Measurements from ENCODE around the gene CYP24A1. TPM values are rescaled to one million over a fixed set of nuclear protein-coding genes. Genes with fewer than 3 reads are reported as not detected.

Gene CYP24A1
- total and polyA plus RNA-seq, 4 experiments from 2014 or later = 0.59 to 3.7 (median 2.0) TPM

DNA sequence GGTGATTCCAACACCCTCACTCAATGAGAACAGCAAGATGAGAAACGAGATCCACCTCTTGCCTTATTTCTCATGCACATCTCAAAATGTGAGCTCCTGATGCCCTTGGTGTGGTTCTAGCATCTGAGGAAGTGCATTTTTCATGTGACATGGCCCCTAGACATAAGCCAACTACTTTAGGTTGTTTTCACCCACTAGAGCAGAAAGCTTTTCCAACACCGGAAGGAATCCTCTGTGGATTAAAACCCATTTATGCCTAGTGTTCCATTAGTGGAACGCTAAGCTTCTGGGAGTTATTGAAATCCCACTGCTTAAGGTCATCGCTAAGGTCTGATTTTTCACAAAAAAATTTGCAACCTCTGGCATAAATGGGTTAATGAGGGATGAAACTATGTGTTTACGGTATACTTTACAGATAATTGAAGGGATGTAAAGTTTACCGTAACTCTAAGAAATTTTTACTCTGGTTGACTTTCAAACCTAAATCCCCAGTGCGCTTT is 24.0 kb downstream of the CYP24A1 start:
- CTCF ChIA-PET (ENCODE audit: partially characterized antibody) = no interaction called here
- Histone ChIP-seq H3K36me3 (ENCODE audit: insufficient read depth, low read length) (no peaks in the 10 kb centered on the region), H3K4me3 (ENCODE audit: low read length in 2 of 2) (no peak overlapping the region), H3K27ac (ENCODE audit: low read depth, low read length) (no peak overlapping the region), H3K9me3 (ENCODE audit: control insufficient read depth in 1 of 2, low read length in 2 of 2) (no peaks in the 10 kb centered on the region), H3K27me3 (ENCODE audit: insufficient read depth, low read length) (no peaks in the 10 kb centered on the region), H3K4me1 (ENCODE audit: insufficient read depth, low read length) (no peaks in the 10 kb centered on the region)
- Mint-ChIP-seq H3K4me3 (no peak overlapping the region), H3K27me3 (peaks cover 6 to 17% of the 10 kb centered on the region in 2 donors), H3K27ac (no peak overlapping the region), H3K9me3 (peaks cover 0 to 2% (median 0%) of the 10 kb centered on the region in 8 donors), H3K4me1 (peaks cover 0 to 1% (median 0%) of the 10 kb centered on the region in 4 donors), H3K36me3 (no peaks in the 10 kb centered on the region)
- no peak for DNase-seq
- POLR2A ChIA-PET (ENCODE audit: partially characterized antibody) = no interaction called here
- intact Hi-C loops (cut with micrococcal nuclease) = no loop called here

DNA sequence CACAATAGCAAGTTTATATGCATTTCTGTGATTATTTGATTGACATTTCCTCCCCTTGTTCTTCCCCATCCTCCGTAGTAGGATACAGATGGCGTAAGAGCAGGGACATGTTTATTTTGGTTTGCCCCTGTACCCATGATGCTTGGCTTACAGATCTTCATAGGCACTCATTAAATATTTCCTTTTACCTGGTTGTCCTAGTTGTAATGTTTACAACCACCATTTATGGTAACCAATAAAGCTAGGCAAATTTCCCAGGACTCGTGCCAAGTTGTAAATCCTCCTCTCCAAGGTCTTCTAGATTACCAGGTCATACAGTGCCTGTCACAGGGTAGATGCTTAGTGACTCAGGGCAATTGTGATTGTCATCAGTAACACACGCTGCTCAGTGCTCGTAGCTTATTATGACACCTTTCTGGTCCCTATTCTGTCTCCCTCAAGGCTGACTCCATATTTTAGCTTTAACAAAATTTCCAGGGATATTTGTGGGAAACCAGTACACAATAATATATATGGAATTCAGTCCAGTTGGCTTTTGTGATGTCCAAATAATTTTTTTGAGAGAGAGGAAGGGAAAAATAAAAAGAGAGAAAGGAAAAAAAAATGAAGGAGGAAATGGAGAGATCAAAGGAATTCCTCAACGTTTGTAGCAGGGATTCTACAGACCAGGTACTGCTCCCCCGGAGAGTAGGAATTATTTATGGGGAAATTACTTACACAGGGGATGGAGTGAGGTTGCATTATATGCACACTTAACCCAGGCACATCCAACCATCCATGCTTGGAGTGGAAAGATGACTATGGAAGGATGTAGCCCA is 24.6 kb downstream of the CYP24A1 start:
- Mint-ChIP-seq H3K9me3 (peaks cover 0 to 2% (median 0%) of the 10 kb centered on the region in 8 donors), H3K4me1 (peaks cover 0 to 1% (median 0%) of the 10 kb centered on the region in 4 donors), H3K27ac (no peak overlapping the region), H3K36me3 (no peaks in the 10 kb centered on the region), H3K27me3 (peaks cover 6 to 17% of the 10 kb centered on the region in 2 donors), H3K4me3 (no peak overlapping the region)
- intact Hi-C loops (cut with micrococcal nuclease) = no loop called here
- CTCF ChIA-PET (ENCODE audit: partially characterized antibody) = no interaction called here
- POLR2A ChIA-PET (ENCODE audit: partially characterized antibody) = interaction anchor here (0.5 kb wide), 1 partner anchor 1068 kb away, joined by 3 read pairs; no protein-coding TSS in a partner anchor
- H3K4me3 ChIP-seq (ENCODE audit: low read length in 2 of 2) = no peak overlapping the region
- no peaks in the 10 kb centered on the region for H3K9me3 ChIP-seq (ENCODE audit: control insufficient read depth in 1 of 2, low read length in 2 of 2)
- H3K4me1 ChIP-seq (ENCODE audit: insufficient read depth, low read length) = no peaks in the 10 kb centered on the region
- no peak for DNase-seq
- H3K36me3 ChIP-seq (ENCODE audit: insufficient read depth, low read length) = no peaks in the 10 kb centered on the region
- H3K27ac ChIP-seq (ENCODE audit: low read depth, low read length) = no peak overlapping the region
- H3K27me3 ChIP-seq (ENCODE audit: insufficient read depth, low read length) = no peaks in the 10 kb centered on the region

DNA sequence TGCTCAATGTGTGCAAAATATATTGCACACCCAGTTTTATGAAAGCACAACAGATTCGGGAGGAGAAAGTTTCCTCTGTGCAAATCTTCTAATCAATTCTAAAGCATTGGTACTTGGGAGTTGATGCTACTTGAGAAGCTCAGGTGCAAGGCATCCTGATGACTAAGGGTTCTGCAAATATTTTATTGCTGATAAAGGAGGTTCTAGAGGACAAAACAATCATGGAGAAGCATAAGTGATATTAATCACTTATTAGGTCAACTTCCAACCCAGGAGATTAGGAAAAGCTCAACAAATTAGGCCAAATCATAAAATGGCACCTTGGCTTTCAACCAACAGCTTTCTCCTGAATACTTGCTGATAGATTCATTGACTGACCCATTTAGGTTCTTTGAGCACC is 27.1 kb downstream of the CYP24A1 start:
- Histone ChIP-seq H3K4me1 (ENCODE audit: insufficient read depth, low read length) (no peaks in the 10 kb centered on the region), H3K4me3 (ENCODE audit: low read length in 2 of 2) (no peak overlapping the region), H3K27me3 (ENCODE audit: insufficient read depth, low read length) (no peaks in the 10 kb centered on the region), H3K9me3 (ENCODE audit: control insufficient read depth in 1 of 2, low read length in 2 of 2) (no peaks in the 10 kb centered on the region), H3K36me3 (ENCODE audit: insufficient read depth, low read length) (no peaks in the 10 kb centered on the region), H3K27ac (ENCODE audit: low read depth, low read length) (no peak overlapping the region)
- intact Hi-C loops (cut with micrococcal nuclease) = no loop called here
- CTCF ChIA-PET (ENCODE audit: partially characterized antibody) = interaction anchor here (1.0 kb wide), 1 partner anchor 9 kb away, joined by 3 read pairs; no protein-coding TSS in a partner anchor
- H3K4me1 Mint-ChIP-seq = peaks cover 0 to 1% (median 0%) of the 10 kb centered on the region in 4 donors
- H3K4me3 Mint-ChIP-seq = no peak overlapping the region
- peaks cover 0 to 1% (median 0%) of the 10 kb centered on the region in 8 donors for H3K9me3 Mint-ChIP-seq
- POLR2A ChIA-PET (ENCODE audit: partially characterized antibody) = no interaction called here
- H3K27ac Mint-ChIP-seq = no peak overlapping the region
- no peak for DNase-seq
- H3K36me3 Mint-ChIP-seq = no peaks in the 10 kb centered on the region
- H3K27me3 Mint-ChIP-seq = peaks cover 2 to 15% of the 10 kb centered on the region in 2 donors

DNA sequence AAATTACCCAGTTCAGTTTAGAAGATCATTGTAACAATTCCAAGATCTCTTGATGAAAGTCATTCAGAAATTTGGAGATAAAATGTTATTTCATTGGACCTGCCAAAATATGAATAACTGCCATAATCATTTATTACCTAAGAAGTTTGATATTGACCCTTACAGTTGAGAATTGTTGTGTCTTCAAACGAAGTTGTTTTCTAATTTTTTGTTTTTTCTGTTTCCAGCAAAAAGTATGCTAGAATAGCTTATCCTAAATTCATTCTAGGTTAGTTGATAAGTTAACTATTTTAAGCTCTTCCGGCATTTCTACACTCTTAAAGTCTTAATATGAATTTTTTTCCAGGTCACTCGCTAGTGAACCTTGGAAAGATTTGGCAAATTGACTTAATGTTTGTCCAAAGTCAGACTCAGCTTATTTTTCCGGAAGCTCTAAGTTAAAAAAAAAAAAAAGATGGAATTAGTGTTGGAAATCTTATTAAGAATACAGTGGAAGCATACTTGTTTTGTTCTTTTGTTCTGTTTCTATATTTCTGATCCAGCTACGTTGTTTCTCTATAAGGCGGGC is 28.9 kb downstream of the CYP24A1 start:
- POLR2A ChIA-PET (ENCODE audit: partially characterized antibody) = no interaction called here
- intact Hi-C loops (cut with micrococcal nuclease) = no loop called here
- CTCF ChIA-PET (ENCODE audit: partially characterized antibody) = no interaction called here
- Histone ChIP-seq H3K4me1 (ENCODE audit: insufficient read depth, low read length) (no peaks in the 10 kb centered on the region), H3K4me3 (ENCODE audit: low read length in 2 of 2) (no peak overlapping the region), H3K9me3 (ENCODE audit: control insufficient read depth in 1 of 2, low read length in 2 of 2) (no peaks in the 10 kb centered on the region), H3K27me3 (ENCODE audit: insufficient read depth, low read length) (no peaks in the 10 kb centered on the region), H3K36me3 (ENCODE audit: insufficient read depth, low read length) (no peaks in the 10 kb centered on the region), H3K27ac (ENCODE audit: low read depth, low read length) (no peak overlapping the region)
- peaks cover 0 to 3% (median 0%) of the 10 kb centered on the region in 8 donors for H3K9me3 Mint-ChIP-seq
- no peak overlapping the region for H3K4me3 Mint-ChIP-seq
- H3K27me3 Mint-ChIP-seq = peaks cover 2 to 13% of the 10 kb centered on the region in 2 donors
- no peaks in the 10 kb centered on the region for H3K36me3 Mint-ChIP-seq
- H3K27ac Mint-ChIP-seq = no peak overlapping the region
- no peaks in the 10 kb centered on the region for H3K4me1 Mint-ChIP-seq
- DNase-seq = no peak

DNA sequence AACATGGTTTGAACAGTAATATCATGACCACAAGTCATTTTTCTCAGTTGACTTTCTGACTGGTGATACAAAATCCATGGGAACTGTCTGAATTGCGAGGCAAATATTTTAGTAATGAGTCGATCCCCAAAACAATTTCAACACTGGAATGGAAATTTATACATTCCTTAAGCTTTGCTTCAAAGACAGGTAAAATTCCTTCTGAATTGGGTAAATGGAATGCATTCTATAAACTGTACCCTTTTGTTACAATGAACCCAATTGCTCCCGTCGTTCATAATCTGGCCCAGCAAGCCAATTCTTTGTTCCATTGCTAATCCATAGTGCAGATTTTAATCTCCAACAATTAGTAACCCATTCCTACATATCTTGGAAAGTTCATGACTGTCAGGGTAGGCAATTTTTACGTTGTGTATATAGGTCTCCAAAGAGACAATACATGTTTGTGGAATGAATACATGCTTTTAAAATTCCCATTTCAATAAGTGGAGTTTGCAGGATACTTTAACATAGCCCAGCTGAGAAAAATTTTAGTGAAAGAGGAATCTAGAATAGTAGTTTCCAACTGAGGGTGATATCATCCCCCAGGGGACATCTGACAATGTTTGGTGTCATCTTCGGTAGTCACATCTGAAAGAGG is 32.7 kb downstream of the CYP24A1 start:
- Mint-ChIP-seq H3K27me3 (peaks cover 2 to 6% of the 10 kb centered on the region in 2 donors), H3K4me1 (no peaks in the 10 kb centered on the region), H3K9me3 (peaks cover 0 to 3% (median 0%) of the 10 kb centered on the region in 8 donors), H3K4me3 (no peak overlapping the region), H3K27ac (no peak overlapping the region), H3K36me3 (no peaks in the 10 kb centered on the region)
- Histone ChIP-seq H3K36me3 (ENCODE audit: insufficient read depth, low read length) (no peaks in the 10 kb centered on the region), H3K27ac (ENCODE audit: low read depth, low read length) (no peak overlapping the region), H3K27me3 (ENCODE audit: insufficient read depth, low read length) (no peaks in the 10 kb centered on the region), H3K9me3 (ENCODE audit: control insufficient read depth in 1 of 2, low read length in 2 of 2) (no peaks in the 10 kb centered on the region), H3K4me3 (ENCODE audit: low read length in 2 of 2) (no peak overlapping the region), H3K4me1 (ENCODE audit: insufficient read depth, low read length) (no peaks in the 10 kb centered on the region)
- intact Hi-C loops (cut with micrococcal nuclease) = no loop called here
- POLR2A ChIA-PET (ENCODE audit: partially characterized antibody) = no interaction called here
- no peak for DNase-seq
- CTCF ChIA-PET (ENCODE audit: partially characterized antibody) = no interaction called here

DNA sequence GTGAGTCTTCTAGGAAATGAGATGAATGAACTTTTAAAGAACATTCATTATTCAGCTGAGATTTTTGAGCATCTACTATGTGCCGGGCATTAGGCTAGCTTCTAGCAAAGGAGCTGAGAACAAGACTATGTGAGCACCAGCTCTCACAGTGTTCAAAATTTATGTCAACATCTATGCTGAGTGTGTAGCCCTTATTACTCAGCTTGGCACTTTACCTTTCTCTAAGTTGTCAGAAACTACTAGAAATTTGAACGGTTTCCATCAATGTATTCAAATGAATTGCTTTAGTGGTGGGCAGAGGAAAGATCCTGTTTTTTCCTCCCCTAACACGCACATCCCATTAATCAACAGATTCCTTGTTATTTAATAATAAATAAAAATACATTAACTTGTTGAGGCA is 33.3 kb downstream of the CYP24A1 start:
- Mint-ChIP-seq H3K27me3 (peaks cover 2 to 3% of the 10 kb centered on the region in 2 donors), H3K9me3 (peaks cover 0 to 3% (median 0%) of the 10 kb centered on the region in 8 donors), H3K27ac (no peak overlapping the region), H3K36me3 (no peaks in the 10 kb centered on the region), H3K4me1 (no peaks in the 10 kb centered on the region), H3K4me3 (no peak overlapping the region)
- H3K4me3 ChIP-seq (ENCODE audit: low read length in 2 of 2) = no peak overlapping the region
- no peaks in the 10 kb centered on the region for H3K4me1 ChIP-seq (ENCODE audit: insufficient read depth, low read length)
- H3K36me3 ChIP-seq (ENCODE audit: insufficient read depth, low read length) = no peaks in the 10 kb centered on the region
- ChIA-PET CTCF (ENCODE audit: partially characterized antibody) (no interaction called here), POLR2A (ENCODE audit: partially characterized antibody) (no interaction called here)
- intact Hi-C loops (cut with micrococcal nuclease) = no loop called here
- no peak for DNase-seq
- no peaks in the 10 kb centered on the region for H3K9me3 ChIP-seq (ENCODE audit: control insufficient read depth in 1 of 2, low read length in 2 of 2)
- H3K27me3 ChIP-seq (ENCODE audit: insufficient read depth, low read length) = no peaks in the 10 kb centered on the region
- H3K27ac ChIP-seq (ENCODE audit: low read depth, low read length) = no peak overlapping the region

DNA sequence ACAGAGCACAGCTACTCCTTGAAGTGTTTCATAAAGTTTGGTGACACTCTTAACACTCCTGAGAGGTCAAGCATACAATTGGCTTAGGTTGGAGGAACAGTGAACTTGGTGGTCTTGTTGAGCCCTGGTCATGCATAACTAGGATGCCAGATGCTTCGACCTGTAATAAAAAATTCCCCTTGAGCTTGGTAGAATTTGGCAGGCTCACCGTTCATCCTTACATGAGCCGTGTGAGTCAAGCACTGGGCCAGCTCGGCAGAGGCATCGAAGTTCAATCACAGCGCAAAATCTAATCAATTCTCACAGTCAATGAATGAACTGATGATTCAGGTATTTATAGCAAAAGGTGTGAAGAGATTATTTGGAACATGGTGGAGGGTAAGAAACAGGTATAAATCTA is 33.7 kb downstream of the CYP24A1 start:
- ChIA-PET POLR2A (ENCODE audit: partially characterized antibody) (no interaction called here), CTCF (ENCODE audit: partially characterized antibody) (no interaction called here)
- no peaks in the 10 kb centered on the region for H3K4me1 ChIP-seq (ENCODE audit: insufficient read depth, low read length)
- H3K27me3 ChIP-seq (ENCODE audit: insufficient read depth, low read length) = no peaks in the 10 kb centered on the region
- Mint-ChIP-seq H3K27me3 (peaks cover 2 to 3% of the 10 kb centered on the region in 2 donors), H3K27ac (no peak overlapping the region), H3K4me3 (no peak overlapping the region), H3K9me3 (peaks cover 0 to 3% (median 0%) of the 10 kb centered on the region in 8 donors), H3K36me3 (no peaks in the 10 kb centered on the region), H3K4me1 (no peaks in the 10 kb centered on the region)
- H3K9me3 ChIP-seq (ENCODE audit: control insufficient read depth in 1 of 2, low read length in 2 of 2) = no peaks in the 10 kb centered on the region
- intact Hi-C loops (cut with micrococcal nuclease) = no loop called here
- H3K27ac ChIP-seq (ENCODE audit: low read depth, low read length) = no peak overlapping the region
- no peak overlapping the region for H3K4me3 ChIP-seq (ENCODE audit: low read length in 2 of 2)
- no peak for DNase-seq
- H3K36me3 ChIP-seq (ENCODE audit: insufficient read depth, low read length) = no peaks in the 10 kb centered on the region
